ENCODE results near the gene SHLD2.
"Not testable (repeated sequence)": the region's sequence is repeated elsewhere in the genome, so short reads cannot be mapped to it uniquely, and the experiment has no call there.

SHLD2 gene

GRCh38 chr10:87149020-87149609, 54.1 kb downstream of the SHLD2 start:
- not testable (repeated sequence) for DNase-seq

GRCh38 chr10:87151516-87151915, 56.5 kb downstream of the SHLD2 start:
- not testable (repeated sequence) for DNase-seq

GRCh38 chr10:87156841-87157240, 61.8 kb downstream of the SHLD2 start:
- not testable (repeated sequence) for DNase-seq

DNA sequence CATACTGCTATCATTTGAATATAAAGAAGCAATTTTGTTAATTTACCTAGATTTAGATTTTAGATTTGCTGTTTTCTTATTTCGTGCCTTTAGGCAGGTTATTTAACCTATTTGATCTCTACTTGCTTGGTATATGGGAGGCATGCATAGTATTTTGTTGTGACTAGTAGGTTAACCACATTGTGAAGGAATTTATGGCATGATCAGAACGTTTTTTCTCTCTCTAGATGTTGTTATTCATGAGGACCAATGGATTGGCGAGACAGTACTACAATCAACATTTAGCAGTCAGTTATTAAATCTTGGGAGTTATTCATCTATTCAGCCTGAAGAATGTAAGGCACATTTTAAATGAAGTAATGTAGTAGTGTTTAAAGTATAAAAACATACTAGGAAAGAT, 62.8 kb downstream of the SHLD2 start:
- DNase-seq: not testable (repeated sequence)

DNA sequence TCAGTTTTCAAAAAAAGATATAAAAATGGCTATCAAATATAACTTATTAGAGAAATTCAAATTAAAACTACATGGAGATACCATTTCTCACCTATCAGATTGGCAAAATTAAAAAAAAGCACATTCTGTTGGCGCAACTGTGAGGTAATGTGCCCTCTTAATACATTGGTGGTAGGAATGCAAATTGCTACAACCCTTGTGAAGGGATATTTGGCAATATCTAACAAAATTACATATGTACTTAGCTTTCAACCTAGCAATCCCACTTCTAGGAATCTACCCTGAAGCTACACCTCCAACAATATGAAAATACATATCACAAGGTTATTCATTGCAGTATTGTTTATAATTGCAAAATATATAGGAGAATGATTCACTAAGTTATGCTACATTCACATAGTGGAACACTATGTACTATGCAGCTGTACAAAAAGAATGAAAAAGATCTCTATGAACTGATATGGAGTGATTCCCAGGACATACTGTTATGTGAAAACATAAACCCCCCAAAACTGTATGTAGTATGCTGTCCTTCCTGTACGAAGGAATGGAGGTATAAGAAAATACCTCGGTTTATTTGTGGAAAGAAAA, 67.8 kb downstream of the SHLD2 start:
- not testable (repeated sequence) for DNase-seq

DNA sequence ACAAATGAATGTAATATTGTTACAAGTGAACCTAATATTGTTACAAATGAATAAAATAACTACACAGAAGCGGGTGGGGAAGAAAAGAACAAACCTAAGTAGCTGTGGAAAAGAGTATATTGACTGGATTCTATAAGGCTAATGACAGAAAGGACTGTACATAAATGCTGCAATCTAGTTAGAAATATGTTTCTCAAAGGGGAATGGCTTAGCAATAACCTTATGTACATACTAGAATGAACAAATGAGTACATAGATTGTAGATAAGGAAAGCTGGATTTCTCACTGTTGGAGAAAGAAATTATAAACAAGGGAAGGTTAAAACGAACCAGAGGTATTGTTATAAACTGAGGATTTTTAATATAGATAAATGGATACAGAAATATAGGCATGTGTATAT, 68.4 kb downstream of the SHLD2 start:
- not testable (repeated sequence) for DNase-seq

DNA sequence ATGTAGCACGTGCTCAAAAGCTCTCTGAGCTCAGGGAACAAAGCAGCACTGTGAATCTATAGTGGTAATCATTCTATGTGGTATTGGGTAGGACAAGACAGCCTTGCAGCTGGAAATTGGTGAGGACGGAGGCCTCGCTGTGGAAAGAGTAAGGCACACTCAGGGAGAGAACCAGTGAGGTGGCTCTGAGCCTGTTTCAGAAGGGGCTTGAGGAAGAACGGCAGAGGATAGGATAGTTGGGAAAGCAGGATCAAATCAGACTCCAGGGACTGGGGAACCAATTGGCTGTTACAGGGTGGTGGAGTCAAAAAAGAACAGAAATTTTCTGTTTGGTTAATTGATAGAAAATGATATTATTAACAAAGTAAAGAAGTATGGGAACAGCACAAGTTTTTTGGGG, 74.9 kb downstream of the SHLD2 start:
- DNase-seq: not testable (repeated sequence)

- DNase-seq: not testable (repeated sequence)
Observed at GRCh38 chr10:87170705-87171104, 75.7 kb downstream of the SHLD2 start.

GRCh38 chr10:87171670-87172069, 76.7 kb downstream of the SHLD2 start:
- DNase-seq: not testable (repeated sequence)

GRCh38 chr10:87172178-87172577, 77.2 kb downstream of the SHLD2 start:
- DNase-seq: not testable (repeated sequence)

DNA sequence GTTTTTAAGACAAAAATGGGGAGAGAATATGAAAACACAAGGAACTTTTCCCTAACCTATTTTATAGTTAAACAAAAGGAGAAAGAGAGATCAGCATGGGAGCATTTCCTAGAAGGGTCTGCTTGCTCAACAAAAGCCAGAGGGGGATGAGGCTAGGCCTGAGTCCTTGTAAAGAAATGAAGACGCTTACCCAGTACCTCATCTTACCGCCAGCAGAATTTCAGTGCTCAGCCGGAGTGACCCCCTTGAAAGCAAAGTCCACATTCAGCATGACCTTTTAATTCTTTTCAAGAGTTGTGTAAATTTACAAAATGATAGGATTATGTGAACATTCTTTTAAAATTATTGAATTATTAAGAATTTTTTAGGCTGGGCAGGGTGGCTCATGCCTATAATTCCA, 82.6 kb downstream of the SHLD2 start:
- not testable (repeated sequence) for DNase-seq

DNA sequence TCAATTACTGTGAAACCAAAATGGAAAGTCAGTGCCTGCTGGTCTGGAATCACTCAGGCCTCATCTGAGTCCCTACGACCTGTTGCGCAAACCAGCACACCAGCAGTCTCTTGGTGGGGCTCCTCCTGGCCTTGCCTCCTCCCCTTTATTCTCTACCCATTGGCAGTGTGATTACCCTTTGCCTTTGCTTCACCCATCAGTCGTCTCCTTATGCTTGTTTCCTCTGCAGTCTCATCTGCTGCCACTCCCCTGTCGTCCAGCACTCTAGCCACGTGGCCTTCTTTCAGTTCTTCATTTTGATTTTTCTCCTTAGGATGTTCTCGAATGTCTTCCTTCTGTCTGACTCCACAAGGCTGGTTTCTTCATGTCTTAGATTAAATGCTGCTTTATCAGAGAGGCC, 89.4 kb downstream of the SHLD2 start:
- DNase-seq: not testable (repeated sequence)

DNA sequence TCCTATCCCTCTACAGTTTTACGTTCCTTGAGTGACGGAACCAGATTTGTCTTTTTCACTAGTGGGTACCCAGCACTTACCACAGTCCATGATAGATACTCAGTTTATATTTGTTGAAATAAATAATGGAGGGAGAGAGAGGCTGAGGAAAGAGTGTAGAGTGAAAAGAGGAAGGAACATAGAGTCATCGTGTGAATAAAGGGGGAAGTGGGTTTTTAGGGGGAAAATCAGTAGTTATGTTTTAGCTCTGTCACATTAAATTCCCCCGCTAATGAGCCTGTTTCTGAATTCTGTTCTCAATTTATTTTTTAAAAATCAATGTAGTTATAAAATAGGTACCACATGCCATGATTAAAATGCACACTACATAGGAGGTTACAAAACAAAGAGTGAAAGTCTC, 91.0 kb downstream of the SHLD2 start:
- not testable (repeated sequence) for DNase-seq

GRCh38 chr10:87187573-87187972, 92.6 kb downstream of the SHLD2 start:
- DNase-seq: not testable (repeated sequence)

DNA sequence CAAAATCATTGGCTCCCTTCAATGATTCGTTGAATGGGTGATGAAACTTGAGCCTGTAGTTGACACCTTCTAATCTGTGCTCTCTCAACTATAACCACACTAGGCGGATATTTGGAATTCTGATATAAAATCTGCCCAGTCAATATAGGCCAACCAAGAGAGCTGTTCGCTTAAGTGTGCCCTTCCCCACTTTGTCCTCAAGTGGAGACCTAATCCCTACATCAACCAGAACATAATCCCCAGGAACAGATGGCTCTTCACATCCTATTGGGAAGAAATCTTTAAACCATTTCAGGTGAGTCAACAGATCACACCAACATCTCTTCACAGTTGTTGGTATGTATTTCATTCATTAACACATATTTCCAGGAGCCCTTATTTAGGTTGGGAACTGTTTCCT, 96.8 kb downstream of the SHLD2 start:
- DNase-seq: not testable (repeated sequence)

GRCh38 chr10:87200924-87201323, 105.9 kb downstream of the SHLD2 start:
- not testable (repeated sequence) for DNase-seq

GRCh38 chr10:87204801-87205200, 109.8 kb downstream of the SHLD2 start:
- DNase-seq: not testable (repeated sequence)

GRCh38 chr10:87206922-87207321, 111.9 kb downstream of the SHLD2 start:
- DNase-seq: not testable (repeated sequence)

GRCh38 chr10:87210309-87210708, 115.3 kb downstream of the SHLD2 start:
- DNase-seq: not testable (repeated sequence)

DNA sequence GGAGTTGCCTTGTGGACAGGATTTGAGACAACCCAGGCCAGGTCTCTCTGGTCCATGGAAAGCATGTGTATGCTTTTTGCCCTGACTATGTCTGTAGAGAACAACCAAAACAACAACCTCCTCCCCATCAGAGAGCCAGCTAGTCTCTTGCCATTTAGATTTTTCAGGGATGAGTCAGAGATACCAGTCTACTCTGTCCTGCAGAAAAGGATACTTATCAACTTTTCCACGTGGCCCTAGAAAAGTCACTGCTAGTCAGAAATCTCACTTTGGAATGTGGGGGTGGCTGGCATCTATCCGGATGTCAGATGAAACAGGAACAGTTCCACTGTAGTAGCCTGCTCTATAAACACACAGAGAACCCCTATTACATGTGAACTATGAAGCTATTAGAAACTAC, 116.8 kb downstream of the SHLD2 start:
- not testable (repeated sequence) for DNase-seq

- DNase-seq: not testable (repeated sequence)
Observed at GRCh38 chr10:87213150-87213765, 118.3 kb downstream of the SHLD2 start.

- DNase-seq: not testable (repeated sequence)
Observed at GRCh38 chr10:87213806-87214205, 118.8 kb downstream of the SHLD2 start.

DNA sequence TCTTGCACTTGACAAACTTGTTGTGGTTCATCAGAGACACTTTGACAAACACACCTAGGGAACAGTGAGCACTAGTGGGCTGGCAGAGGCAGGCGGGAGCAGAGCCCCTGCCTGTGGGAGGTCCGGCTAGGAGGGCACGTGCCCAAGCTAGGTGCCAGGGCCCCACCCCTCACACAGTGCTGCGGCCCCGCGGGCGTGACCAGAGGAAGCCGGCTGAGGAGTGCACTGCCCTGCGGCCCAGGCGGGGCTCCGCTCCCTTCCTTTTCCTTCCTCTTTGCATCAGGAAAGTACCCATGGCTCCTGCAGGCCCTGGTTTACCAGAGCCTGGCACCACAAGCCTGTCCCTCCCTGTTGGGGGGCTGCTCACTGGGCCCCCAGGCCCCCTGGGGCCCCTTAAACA, 121.1 kb downstream of the SHLD2 start:
- DNase-seq: not testable (repeated sequence)

DNA sequence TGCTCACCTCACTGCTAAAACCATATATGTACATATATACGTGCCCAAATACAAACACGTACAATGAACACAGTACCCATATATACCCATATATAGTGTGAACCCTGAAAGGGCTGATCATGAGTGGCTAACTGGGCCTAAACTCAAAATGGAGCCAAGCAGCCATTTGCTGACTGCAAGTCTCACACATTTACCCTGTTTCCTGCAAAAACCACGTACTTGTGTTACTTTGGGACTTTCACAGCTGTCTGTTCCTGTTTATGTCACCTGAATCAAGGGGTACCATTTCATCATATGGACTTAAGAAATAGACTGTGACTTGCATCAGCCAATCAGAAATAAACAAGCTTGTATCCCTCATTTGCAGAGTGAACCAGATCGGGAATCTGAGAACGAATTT, 124.4 kb downstream of the SHLD2 start:
- DNase-seq: not testable (repeated sequence)
